Inflammatory macrophage treated with lipopolysaccharide for 4 hours (primary cell): ENCODE measurements around the gene PSD4.

ENCODE experiments used
- DNase-seq: peaks from one replicate; pipeline ENCODE4 v3.0.0-alpha.2; 2020

PSD4 gene

GRCh38 chr2:113185664-113186432, 12.1 kb downstream of the PSD4 start:
- DNase-seq = no peak

GRCh38 chr2:113186433-113186796, 12.6 kb downstream of the PSD4 start:
- no peak for DNase-seq

GRCh38 chr2:113187771-113188170, 14.0 kb downstream of the PSD4 start:
- DNase-seq = peak; percentile 79

- DNase-seq = peak; percentile 33
Measured at GRCh38 chr2:113190871-113191270, 17.1 kb downstream of the PSD4 start.

GRCh38 chr2:113192459-113193100, 18.8 kb downstream of the PSD4 start:
- no peak for DNase-seq

GRCh38 chr2:113195923-113196501, 22.2 kb downstream of the PSD4 start:
- no peak for DNase-seq

GRCh38 chr2:113196839-113197238, 23.1 kb downstream of the PSD4 start:
- no peak for DNase-seq

- no peak for DNase-seq
Measured at GRCh38 chr2:113197347-113198047, 23.7 kb downstream of the PSD4 start.

GRCh38 chr2:113198048-113198789, 24.4 kb downstream of the PSD4 start:
- no peak for DNase-seq

- DNase-seq = peak; percentile 75
Measured at GRCh38 chr2:113198790-113199612, 25.2 kb downstream of the PSD4 start.

GRCh38 chr2:113200236-113200635, 26.5 kb downstream of the PSD4 start:
- DNase-seq = no peak

- DNase-seq = no peak
Measured at GRCh38 chr2:113200736-113201490, 27.1 kb downstream of the PSD4 start.

- no peak for DNase-seq
Measured at GRCh38 chr2:113201496-113202304, 27.9 kb downstream of the PSD4 start.

GRCh38 chr2:113202305-113203216, 28.8 kb downstream of the PSD4 start:
- DNase-seq = no peak

GRCh38 chr2:113203217-113203530, 29.4 kb downstream of the PSD4 start:
- no peak for DNase-seq

- DNase-seq = peak; percentile 60
Measured at GRCh38 chr2:113203901-113204519, 30.2 kb downstream of the PSD4 start.

- DNase-seq = no peak
Measured at GRCh38 chr2:113206251-113206650, 32.5 kb downstream of the PSD4 start.

GRCh38 chr2:113207021-113207420, 33.2 kb downstream of the PSD4 start:
- DNase-seq = no peak

- no peak for DNase-seq
Measured at GRCh38 chr2:113208396-113208795, 34.6 kb downstream of the PSD4 start.
